Stimulated activated CD4-positive, alpha-beta T cell treated with anti-CD3 and anti-CD28 coated beads, Interleukin-12 subunit alpha, Interleukin-12 subunit beta, amount 100 ng/mL, for 4 hours (primary cell): ENCODE data around the gene BEST4.
"Not testable (repeated sequence)": the region's sequence is repeated elsewhere in the genome, so short reads cannot be mapped to it uniquely, and the experiment has no call there.

ENCODE experiments used
- DNase-seq: peaks from one replicate; pipeline ENCODE4 v3.0.0-alpha.2; 2020

BEST4 gene

GRCh38 chr1:44788120-44788860 is at the start of gene BEST4:
TSS of gene BEST4 (minus strand) at chr1:44788170. CDS start at chr1:44787705, 465 bp downstream.
- no peak for DNase-seq

GRCh38 chr1:44835738-44836675 is 48.0 kb upstream of the BEST4 start:
- peak; percentile 89 for DNase-seq

- no peak for DNase-seq
Measured at GRCh38 chr1:44834328-44834727, 46.4 kb upstream of the BEST4 start.

- DNase-seq: no peak
Measured at GRCh38 chr1:44832056-44832705, 44.2 kb upstream of the BEST4 start.

- DNase-seq: no peak
Measured at GRCh38 chr1:44831516-44831915, 43.5 kb upstream of the BEST4 start.

- DNase-seq: no peak
Measured at GRCh38 chr1:44830900-44831304, 42.9 kb upstream of the BEST4 start.

- DNase-seq: no peak
Measured at GRCh38 chr1:44829506-44830384, 41.8 kb upstream of the BEST4 start.

- no peak for DNase-seq
Measured at GRCh38 chr1:44828841-44829440, 41.0 kb upstream of the BEST4 start.

- no peak for DNase-seq
Measured at GRCh38 chr1:44828003-44828651, 40.2 kb upstream of the BEST4 start.

GRCh38 chr1:44827197-44828002 is 39.4 kb upstream of the BEST4 start:
- DNase-seq: no peak

GRCh38 chr1:44826375-44827196 is 38.6 kb upstream of the BEST4 start:
- DNase-seq: no peak

GRCh38 chr1:44824392-44824791 is 36.4 kb upstream of the BEST4 start:
- DNase-seq: not testable (repeated sequence)

- no peak for DNase-seq
Measured at GRCh38 chr1:44822981-44823451, 35.0 kb upstream of the BEST4 start.

GRCh38 chr1:44822131-44822701 is 34.2 kb upstream of the BEST4 start:
- DNase-seq: no peak

- DNase-seq: no peak
Measured at GRCh38 chr1:44821240-44821715, 33.3 kb upstream of the BEST4 start.

- DNase-seq: no peak
Measured at GRCh38 chr1:44820328-44821239, 32.6 kb upstream of the BEST4 start.

GRCh38 chr1:44819608-44820327 is 31.8 kb upstream of the BEST4 start:
- peak; percentile 73 for DNase-seq
